Stimulated activated CD4-positive, alpha-beta T cell treated with anti-CD3 and anti-CD28 coated beads, Interleukin-12 subunit alpha, Interleukin-12 subunit beta, amount 100 ng/mL, for 48 hours (primary cell): ENCODE results near the gene VEGFA.

ENCODE experiments used
- DNase-seq, 3 donors: peaks; one replicate each; pipeline ENCODE4 v3.0.0-alpha.2; 2020; ENCODE audit warnings: low read depth in 2 of 3, low spot score in 1 of 3

Gene VEGFA

DNA sequence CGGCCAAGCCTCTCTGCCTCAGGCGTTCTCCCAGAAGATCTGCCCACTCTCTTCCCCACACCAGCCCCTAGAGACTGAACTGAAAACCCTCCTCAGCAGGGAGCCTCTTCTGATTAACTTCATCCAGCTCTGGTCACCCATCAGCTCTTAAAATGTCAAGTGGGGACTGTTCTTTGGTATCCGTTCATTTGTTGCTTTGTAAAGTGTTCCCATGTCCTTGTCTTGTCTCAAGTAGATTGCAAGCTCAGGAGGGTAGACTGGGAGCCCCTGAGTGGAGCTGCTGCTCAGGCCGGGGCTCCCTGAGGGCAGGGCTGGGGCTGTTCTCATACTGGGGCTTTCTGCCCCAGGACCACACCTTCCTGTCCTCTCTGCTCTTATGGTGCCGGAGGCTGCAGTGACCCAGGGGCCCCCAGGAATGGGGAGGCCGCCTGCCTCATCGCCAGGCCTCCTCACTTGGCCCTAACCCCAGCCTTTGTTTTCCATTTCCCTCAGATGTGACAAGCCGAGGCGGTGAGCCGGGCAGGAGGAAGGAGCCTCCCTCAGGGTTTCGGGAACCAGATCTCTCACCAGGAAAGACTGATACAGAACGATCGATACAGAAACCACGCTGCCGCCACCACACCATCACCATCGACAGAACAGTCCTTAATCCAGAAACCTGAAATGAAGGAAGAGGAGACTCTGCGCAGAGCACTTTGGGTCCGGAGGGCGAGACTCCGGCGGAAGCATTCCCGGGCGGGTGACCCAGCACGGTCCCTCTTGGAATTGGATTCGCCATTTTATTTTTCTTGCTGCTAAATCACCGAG, 14.2 kb downstream of the VEGFA start:
- no peak for DNase-seq

GRCh38 chr6:43785220-43785752, 15.3 kb downstream of the VEGFA start:
- DNase-seq: no peak

GRCh38 chr6:43785904-43786303, 15.9 kb downstream of the VEGFA start:
- DNase-seq: no peak

DNA sequence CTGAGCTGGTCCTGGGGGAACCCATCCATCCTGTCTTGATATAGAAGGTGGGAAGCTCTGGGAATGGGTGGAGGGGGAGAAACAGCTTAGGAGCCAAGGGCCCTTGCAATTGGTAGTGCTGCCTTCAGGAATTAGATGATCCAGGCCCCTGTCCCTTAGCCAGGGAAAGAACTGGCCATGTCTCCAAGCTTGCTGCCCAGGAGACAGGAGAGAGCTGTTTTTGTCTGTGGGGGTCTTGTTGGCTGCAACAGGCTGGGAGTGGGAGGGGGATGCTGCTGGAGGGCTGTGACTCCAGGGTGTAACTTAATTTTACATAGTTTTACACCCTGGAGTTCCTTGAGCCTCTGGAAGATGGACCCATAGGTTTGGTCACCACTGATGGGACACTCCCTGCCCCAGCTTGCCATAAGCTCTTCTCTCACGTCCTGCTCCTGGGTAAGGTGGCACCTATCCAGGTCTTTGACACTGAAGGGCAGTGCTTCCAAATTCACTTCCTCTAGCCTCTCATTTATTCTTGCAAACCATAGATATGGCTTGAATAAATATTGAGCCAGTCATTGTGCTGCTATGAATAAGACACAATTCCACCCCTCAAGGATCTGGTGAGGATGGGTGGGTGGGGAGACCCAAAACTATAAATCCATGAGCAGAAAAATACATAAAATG, 16.8 kb downstream of the VEGFA start:
- DNase-seq: no peak

DNA sequence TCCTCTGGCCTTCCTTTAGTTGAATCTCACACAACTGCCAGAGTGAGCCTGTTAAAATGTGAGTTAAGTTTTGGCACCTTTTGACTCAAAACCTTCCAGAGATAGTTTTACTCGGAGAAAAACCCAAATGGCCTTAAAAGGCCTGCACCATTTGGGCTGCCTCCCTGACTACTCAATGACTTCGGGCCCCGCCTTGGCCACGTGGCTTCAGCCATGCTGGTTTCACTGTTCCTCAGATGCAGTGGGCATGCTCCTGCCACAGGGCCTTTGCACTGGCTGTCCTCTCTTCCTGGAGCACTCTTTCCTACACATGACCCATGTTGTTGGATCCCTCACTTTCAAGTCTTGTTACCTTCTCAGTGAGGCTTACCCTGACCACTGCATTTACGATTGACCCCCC, 18.3 kb downstream of the VEGFA start:
- no peak for DNase-seq

- no peak for DNase-seq
Observed at GRCh38 chr6:43789447-43789846, 19.4 kb downstream of the VEGFA start.

DNA sequence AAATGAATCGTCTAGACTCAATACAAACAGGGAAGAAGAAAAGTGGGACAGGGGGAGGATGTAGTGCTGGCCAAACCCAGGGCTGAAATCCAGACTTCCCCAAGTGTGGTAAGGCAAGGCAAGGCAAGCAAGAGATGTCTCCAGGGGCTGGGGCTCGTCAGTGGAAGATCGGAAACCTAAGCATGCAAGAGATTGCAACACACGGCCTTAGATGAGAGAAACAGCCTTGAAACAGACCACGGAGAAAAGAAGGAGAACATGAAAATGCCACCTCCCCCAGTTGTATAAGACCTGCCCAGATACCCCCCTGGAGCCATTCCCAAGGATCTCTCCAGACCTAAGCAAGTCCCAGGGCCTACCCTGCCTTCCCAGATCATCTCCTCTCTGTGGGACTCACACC, 20.0 kb downstream of the VEGFA start:
- no peak for DNase-seq

- DNase-seq: no peak
Observed at GRCh38 chr6:43791745-43792422, 21.9 kb downstream of the VEGFA start.

DNA sequence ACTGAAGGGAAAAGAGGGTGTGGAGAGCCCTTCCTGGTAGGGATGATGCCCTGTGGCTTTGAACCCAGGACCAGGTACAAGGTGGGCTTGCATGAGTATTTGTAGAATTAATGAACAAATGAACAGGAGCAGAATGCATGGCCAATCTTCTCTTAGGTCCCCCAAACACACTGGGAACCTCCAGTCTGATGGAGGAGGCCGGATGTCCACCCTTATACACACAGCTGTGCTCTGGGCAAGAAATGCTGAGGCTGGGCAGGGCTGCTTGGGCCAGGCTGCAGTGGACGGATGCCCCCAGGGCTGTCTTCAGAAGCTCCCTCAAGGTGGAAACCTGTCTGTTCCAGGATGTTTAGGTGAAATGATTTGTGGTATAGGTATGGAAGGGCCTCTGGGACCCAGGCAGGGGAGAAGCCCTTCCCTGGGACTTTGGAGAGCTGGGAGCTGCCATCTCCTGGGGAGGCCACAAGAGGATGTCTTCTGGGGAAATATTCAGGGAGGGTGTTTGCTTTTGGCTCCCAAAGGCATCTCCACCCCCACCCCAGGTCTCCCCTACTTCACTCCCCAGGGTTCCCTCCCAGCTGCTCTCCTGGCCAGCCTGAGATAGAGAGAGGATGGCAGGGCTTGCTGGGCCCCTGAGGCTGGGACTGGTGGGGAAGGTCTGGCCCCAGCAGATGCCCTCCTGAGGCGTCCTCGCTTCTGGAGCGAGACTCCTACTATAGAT, 23.3 kb downstream of the VEGFA start:
- no peak for DNase-seq

DNA sequence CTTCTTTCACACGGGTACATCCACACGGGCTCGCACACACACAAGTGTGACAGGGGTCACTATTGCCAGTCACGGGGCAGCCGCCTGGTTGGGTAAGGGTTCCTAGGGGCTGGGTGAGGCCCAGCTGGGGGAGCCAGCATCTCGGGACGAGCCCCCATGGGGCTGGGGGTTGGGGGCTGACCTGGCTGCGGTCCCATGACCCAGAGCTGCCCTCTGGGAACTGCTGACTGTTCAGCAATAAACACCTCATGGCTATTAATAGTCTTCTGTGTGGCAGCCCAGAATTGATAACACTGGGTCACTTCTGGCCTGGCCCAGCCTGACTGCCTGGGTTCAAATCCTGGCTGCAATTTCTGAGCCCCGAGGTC, 23.8 kb downstream of the VEGFA start:
- DNase-seq: no peak

DNA sequence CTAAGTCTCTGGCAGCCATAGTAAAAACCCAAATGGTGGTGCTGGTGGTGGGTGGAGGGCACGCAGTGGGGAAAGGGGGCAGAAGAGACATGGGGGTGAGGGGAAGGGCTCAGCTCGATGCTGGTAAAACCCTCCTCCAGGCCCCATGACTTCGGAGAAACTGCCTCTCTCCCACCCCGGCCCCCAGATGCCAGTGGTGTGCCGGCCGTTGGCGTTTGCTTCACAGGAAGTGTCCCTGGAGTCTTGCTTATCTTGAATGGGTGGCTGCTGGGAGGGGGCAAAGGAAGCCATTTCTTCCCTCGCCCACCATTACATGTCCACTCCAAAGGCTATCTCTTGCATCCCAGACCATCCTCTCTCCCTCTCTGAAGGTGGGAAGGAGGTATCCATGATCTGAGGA, 25.4 kb downstream of the VEGFA start:
- no peak for DNase-seq

GRCh38 chr6:43796168-43796567, 26.2 kb downstream of the VEGFA start:
- DNase-seq: no peak

DNA sequence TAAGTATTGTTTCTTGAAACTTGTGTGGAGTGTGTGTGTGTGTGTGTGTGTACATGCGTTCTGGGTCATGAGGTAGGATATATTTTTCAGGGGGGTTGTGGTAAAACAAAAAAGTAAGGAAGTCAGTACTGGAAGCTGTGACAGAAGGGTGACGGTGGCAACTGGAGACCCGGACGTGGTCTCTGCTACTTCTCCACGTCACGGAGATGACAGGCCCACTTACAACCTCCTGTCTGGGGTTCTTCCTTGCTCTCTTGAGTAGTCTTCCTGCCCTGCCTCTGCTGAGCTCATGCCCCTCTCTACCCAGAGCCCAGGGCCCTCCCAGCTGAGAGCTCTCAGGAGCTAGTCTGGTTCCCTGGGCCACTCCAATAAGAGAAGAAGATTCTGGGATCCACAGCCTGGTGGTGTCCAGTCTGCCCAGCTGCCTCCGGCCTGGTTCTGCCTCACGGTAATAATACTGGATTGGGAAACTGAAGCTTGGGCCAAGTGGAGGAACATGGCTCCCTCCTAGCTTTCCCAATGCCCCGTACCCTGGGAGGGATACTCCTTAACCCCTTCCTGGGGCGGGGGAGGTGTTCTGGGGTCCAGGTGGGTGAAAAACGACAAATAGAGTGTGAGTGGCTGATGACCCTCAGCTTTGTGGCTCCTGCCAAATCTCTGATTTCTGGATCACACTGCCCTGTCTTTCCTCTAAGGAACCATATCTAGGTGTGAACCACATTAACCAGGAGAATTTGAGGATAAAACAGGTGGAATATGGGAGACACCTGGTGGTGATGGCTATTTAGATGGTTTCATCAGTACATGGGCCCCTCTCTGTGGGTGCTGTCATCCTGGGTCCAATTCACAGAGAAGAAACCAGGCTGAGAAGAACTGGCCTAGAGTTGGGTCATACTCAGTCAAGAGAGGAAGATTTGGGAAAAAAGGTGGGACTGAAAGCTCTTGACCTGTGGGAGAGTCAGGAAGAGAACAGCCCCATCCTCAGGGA, 27.2 kb downstream of the VEGFA start:
- DNase-seq: no peak

GRCh38 chr6:43797919-43798318, 27.9 kb downstream of the VEGFA start:
- no peak for DNase-seq

GRCh38 chr6:43798688-43799444, 28.9 kb downstream of the VEGFA start:
- no peak for DNase-seq

DNA sequence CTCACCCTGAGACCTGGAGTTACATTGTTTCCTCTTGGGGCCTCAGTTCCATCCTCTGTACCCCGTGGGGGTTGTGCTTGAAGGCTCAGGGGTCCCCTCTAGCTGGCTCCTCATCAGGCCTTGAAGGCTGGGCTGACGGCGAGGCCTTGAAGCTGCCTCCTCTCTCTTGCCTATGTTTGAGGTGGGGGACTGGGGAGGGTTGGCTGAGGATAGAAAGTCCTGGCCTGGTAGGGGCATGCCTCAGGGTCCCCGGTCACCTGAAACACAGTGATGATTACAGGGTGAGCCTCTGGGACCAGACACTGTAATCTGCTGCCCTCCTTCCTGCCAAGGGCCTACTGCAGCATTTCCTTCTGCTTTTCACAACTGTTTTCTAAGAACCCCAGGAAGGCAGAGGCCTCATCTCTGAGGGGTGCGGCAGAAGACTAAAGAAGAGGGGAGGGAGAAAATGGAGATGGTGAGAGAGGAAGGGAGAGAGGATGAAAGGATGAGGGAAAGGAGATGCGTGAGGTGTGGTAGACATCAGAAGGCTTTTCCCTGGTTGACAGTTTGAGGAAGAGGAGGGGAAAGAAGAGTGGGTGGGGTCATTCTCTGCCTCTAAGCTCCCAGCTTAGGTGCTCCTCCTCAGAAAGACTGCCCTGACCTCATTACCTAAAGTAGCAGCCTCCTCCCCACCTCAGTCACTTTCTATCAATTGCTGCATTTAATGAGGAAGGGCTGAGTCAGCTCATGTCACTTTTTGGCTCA, 29.7 kb downstream of the VEGFA start:
- no peak for DNase-seq

DNA sequence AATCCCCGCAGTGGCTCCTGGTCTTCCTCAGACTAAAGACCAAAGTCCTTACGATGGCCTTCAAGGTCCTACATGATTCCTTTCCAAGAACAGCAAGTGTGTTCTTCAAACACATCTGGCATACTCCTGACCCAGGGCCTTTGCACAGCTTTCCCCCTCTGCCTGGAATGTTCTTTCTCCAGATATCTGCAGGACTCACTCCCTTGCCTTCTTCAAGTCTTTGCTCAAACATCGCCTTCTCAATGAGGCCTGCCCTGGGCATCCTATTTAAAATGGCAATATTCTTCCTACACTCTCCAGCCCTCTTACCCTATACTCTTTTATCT, 30.2 kb downstream of the VEGFA start:
- no peak for DNase-seq

DNA sequence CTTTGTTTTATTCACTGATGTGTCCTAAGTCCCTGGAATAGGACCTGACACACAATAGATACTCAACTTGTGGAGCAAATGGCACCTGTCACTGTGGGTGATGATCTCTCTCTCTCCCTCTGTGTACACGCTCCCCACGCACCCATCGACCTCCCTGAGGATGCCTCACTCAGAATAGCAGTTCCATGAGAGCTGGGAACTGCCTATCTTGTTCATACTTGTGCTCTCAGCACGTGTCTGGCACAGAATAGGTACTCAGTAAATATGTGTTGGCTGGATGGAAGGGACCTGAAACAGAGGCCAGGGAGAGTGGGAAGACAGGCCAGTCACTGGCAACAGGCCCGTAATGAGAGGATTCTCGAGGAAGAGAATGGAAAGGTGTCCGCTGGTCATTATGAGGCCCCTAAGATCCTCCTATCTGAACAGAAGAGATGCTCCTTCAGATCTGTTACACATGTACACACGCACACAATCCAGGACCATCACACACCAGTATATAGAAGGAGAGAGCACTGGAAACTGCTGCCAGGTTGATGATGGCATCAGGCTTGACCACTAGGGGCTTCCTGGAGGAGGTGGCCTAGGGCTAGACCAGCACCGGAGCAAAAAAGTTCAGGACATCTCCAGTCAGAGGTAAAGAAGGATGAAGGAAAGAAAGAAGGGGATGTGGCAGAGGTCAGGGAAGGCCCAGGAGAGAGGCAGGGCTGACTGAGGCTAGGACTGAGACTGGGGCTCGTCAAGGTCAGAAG, 30.9 kb downstream of the VEGFA start:
- DNase-seq: no peak
